ENCODE data around the gene SLCO2A1. TPM values are rescaled to one million over a fixed set of nuclear protein-coding genes. Genes with fewer than 3 reads are reported as not detected.

SLCO2A1 gene
- total and polyA plus RNA-seq, 8 donors: 1.9 to 121 (median 8.8) TPM

DNA sequence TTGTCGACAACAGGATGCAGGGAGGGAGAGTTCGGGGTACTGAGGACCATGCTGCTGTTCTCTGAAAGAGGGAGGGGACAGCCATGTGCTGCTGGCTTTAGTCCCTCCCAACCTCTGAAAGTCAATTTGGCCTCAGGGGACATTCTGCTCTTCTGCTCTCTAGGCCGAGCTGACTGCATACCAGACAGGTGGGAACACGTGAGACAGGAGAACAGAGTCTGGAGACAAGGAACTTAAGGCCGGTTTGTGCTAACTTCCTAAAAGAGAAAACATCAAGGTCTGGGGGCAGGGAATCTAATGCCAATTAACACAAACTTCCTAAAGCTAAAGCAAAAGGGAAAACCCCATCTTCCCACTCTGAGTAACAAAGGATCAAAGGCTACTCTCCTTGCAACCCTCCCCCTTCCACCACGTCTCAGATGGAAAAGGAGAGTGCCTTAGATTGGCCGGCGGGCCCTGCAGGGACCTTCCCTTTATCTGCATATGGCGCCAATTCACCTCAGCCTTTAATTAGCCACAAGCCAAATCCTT lies 41.0 kb downstream of the SLCO2A1 start:
- Histone ChIP-seq H3K36me3 (no peaks in the 10 kb centered on the region), H3K27me3 (no peaks in the 10 kb centered on the region), H3K4me3 (no peak overlapping the region), H3K4me1 (peaks cover 0 to 27% (median 6%) of the 10 kb centered on the region in 4 donors), H3K27ac (no peak overlapping the region), H3K9me3 (no peaks in the 10 kb centered on the region)
- peak in 1 of 2 donors; percentile 25 for DNase-seq
- intact Hi-C loops (cut with DNase I; ENCODE audit: low total_unique reads): no loop called here
- 40 to 51% (median 48%) methylated on average over 9 of the region's 9 CpGs for WGBS, 5 donors
- TF ChIP-seq POLR2AphosphoS5 (IDR thresholded peaks at IDR 0.05) (peak in 1 of 3 donors; percentile 3), POLR2A (IDR thresholded peaks at IDR 0.05) (no peak)

DNA sequence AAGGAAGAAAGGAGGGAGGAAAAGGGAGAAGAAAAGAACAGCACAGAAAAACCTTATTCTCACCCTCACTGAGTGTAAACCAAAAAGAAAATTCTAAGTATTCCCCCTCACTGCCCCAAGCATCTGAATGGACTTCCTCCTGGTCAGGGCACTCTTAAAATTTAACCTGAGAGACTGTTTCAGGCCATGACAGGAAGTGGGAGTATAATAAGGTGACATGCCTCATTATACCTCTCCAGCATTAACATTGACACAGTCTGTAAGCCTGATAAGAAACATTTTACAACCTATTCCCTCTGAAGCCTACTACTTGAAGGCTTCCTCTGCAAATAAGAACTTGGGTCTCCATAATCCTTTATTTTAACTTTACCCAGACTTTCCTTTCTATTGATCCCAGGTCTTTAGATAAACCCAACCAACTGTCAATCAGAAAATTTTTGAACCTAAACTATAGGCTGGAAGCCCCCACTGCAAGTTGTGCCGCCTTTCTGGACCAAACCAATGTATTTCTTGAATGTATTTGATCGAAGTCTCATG lies 41.7 kb downstream of the SLCO2A1 start:
- DNase-seq: no peak
- WGBS, 5 donors: 72 to 95% (median 87%) methylated on average over 2 of the region's 2 CpGs
- Histone ChIP-seq H3K9me3 (no peaks in the 10 kb centered on the region), H3K27me3 (no peaks in the 10 kb centered on the region), H3K4me3 (no peak overlapping the region), H3K4me1 (peaks cover 0 to 26% (median 6%) of the 10 kb centered on the region in 4 donors), H3K36me3 (no peaks in the 10 kb centered on the region), H3K27ac (no peak overlapping the region)
- TF ChIP-seq POLR2AphosphoS5 (IDR thresholded peaks at IDR 0.05) (no peak), EP300 (IDR thresholded peaks at IDR 0.05) (no peak), POLR2A (IDR thresholded peaks at IDR 0.05) (no peak)
- TF ChIP-seq, protein P1, sequence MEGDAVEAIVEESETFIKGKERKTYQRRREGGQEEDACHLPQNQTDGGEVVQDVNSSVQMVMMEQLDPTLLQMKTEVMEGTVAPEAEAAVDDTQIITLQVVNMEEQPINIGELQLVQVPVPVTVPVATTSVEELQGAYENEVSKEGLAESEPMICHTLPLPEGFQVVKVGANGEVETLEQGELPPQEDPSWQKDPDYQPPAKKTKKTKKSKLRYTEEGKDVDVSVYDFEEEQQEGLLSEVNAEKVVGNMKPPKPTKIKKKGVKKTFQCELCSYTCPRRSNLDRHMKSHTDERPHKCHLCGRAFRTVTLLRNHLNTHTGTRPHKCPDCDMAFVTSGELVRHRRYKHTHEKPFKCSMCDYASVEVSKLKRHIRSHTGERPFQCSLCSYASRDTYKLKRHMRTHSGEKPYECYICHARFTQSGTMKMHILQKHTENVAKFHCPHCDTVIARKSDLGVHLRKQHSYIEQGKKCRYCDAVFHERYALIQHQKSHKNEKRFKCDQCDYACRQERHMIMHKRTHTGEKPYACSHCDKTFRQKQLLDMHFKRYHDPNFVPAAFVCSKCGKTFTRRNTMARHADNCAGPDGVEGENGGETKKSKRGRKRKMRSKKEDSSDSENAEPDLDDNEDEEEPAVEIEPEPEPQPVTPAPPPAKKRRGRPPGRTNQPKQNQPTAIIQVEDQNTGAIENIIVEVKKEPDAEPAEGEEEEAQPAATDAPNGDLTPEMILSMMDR (IDR thresholded peaks at IDR 0.05): no peak
- intact Hi-C loops (cut with DNase I; ENCODE audit: low total_unique reads): no loop called here

DNA sequence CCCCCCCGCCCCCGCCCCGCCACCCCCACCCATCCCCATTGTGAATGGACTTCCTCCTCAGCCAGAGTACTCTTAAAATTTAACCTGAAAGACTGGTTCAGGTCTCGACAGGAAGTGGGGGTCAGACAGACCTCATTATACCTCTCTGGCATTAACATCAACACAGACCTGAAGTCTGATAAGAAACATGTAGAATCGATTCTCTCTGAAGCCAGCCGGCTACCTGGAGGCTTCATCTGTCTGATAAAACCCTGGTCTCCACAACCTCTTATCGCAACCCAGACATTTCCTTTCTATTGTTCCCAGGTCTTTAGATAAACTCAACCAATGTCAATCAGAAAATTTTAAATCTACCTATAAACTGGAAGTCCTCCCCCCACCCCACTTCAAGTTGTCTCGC lies 42.6 kb downstream of the SLCO2A1 start:
- WGBS, 5 donors: 25 to 39% (median 30%) methylated on average over 8 of the region's 8 CpGs
- no peaks in the 10 kb centered on the region for H3K9me3 ChIP-seq
- no peaks in the 10 kb centered on the region for H3K27me3 ChIP-seq
- peaks cover 0 to 26% (median 4%) of the 10 kb centered on the region in 4 donors for H3K4me1 ChIP-seq
- no peaks in the 10 kb centered on the region for H3K36me3 ChIP-seq
- no peak overlapping the region for H3K27ac ChIP-seq
- peak in 1 of 2 donors; percentile 37 for DNase-seq
- intact Hi-C loops (cut with DNase I; ENCODE audit: low total_unique reads): no loop called here
- no peak overlapping the region for H3K4me3 ChIP-seq
- TF ChIP-seq POLR2A (IDR thresholded peaks at IDR 0.05) (no peak), EP300 (IDR thresholded peaks at IDR 0.05) (no peak), POLR2AphosphoS5 (IDR thresholded peaks at IDR 0.05) (no peak)
- TF ChIP-seq, protein P1 (IDR thresholded peaks at IDR 0.05): no peak

DNA sequence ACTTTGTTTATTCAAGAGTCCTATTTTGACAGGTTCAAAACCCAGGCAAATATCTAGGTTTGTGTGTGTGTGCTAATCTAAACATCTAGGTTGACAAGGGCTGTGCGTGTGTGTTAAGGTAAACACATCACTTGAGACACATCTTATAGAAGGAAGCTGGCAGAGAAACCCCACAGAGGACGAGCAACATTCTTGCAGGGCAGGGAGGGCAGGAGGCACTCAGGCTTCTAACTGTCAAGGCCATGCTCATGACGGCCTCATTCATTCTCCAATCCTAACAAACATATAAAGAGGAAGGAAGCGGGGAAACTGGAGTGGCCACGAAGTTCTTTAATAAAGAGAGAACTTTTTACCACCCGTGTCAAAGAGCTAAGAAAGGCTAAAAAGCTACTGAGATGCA lies 43.4 kb downstream of the SLCO2A1 start:
- Histone ChIP-seq H3K27me3 (no peaks in the 10 kb centered on the region), H3K9me3 (no peaks in the 10 kb centered on the region), H3K4me3 (no peak overlapping the region), H3K4me1 (peaks cover 0 to 21% (median 0%) of the 10 kb centered on the region in 4 donors), H3K27ac (no peak overlapping the region), H3K36me3 (no peaks in the 10 kb centered on the region)
- intact Hi-C loops (cut with DNase I; ENCODE audit: low total_unique reads): no loop called here
- no peak for DNase-seq
- TF ChIP-seq POLR2A (IDR thresholded peaks at IDR 0.05): no peak
- 39 to 40% (median 39%) methylated on average over 6 of the region's 6 CpGs for WGBS, 5 donors

DNA sequence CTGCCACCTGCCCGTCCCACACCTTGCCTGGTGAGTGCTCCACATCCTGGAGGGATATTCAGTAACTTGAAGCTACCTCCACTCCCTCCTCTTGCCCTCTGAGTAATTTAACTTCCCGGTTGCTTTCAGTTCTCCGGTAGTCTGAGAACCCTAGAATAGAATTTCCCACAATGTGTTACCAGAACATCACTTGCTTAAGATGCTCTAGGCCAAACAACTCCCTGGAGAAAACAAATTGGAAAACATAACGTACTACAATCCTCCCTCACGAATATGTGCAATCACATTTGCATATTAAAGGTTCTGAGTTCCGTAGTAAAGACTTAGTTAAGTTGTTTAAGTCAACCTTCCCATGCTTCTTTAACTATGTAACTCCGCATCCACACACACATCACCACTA lies 44.8 kb downstream of the SLCO2A1 start:
- no peak for DNase-seq
- Histone ChIP-seq H3K36me3 (no peaks in the 10 kb centered on the region), H3K4me1 (peaks cover 0 to 18% (median 0%) of the 10 kb centered on the region in 4 donors), H3K4me3 (no peak overlapping the region), H3K27me3 (no peaks in the 10 kb centered on the region), H3K9me3 (no peaks in the 10 kb centered on the region), H3K27ac (no peak overlapping the region)
- WGBS, 5 donors: 76 to 91% (median 86%) methylated on average over 7 of the region's 7 CpGs
- intact Hi-C loops (cut with DNase I; ENCODE audit: low total_unique reads): no loop called here
- TF ChIP-seq POLR2A (IDR thresholded peaks at IDR 0.05) (no peak), EP300 (IDR thresholded peaks at IDR 0.05) (no peak), POLR2AphosphoS5 (IDR thresholded peaks at IDR 0.05) (no peak)
- TF ChIP-seq, protein P1 (IDR thresholded peaks at IDR 0.05): no peak
